ENCODE results near the gene CD81. TPM values are rescaled to one million over a fixed set of nuclear protein-coding genes. Genes with fewer than 3 reads are reported as not detected.

The CD81 gene
- total RNA-seq, 1 donor from 2014 or later, result 377 TPM

GRCh38 chr11:2390725-2391151 is 13.6 kb downstream of the CD81 start:
- DNase-seq, result peak; percentile 82

- DNase-seq, result no peak
Measured at GRCh38 chr11:2391181-2391975, 14.3 kb downstream of the CD81 start.

GRCh38 chr11:2392241-2392959 is 15.3 kb downstream of the CD81 start:
- no peak for DNase-seq

GRCh38 chr11:2393111-2393868 is 16.2 kb downstream of the CD81 start:
- DNase-seq, result no peak

GRCh38 chr11:2393941-2394817 is 17.1 kb downstream of the CD81 start:
- no peak for DNase-seq

- no peak for DNase-seq
Measured at GRCh38 chr11:2394818-2395105, 17.7 kb downstream of the CD81 start.

- DNase-seq, result no peak
Measured at GRCh38 chr11:2395211-2395730, 18.2 kb downstream of the CD81 start.

GRCh38 chr11:2395856-2396255 is 18.7 kb downstream of the CD81 start:
- no peak for DNase-seq

GRCh38 chr11:2396471-2396870 is 19.4 kb downstream of the CD81 start:
- DNase-seq, result no peak

- DNase-seq, result no peak
Measured at GRCh38 chr11:2397005-2397404, 19.9 kb downstream of the CD81 start.

- DNase-seq, result no peak
Measured at GRCh38 chr11:2398664-2399355, 21.7 kb downstream of the CD81 start.

- no peak for DNase-seq
Measured at GRCh38 chr11:2399488-2400068, 22.5 kb downstream of the CD81 start.

GRCh38 chr11:2400069-2400761 is 23.1 kb downstream of the CD81 start, which contains the start of gene TSSC4:
Gene TSSC4, plus strand, starts transcription at chr11:2400750. Its CDS starts 1,884 bp downstream, at chr11:2402634.
- DNase-seq, result peak; percentile 100

GRCh38 chr11:2400762-2401435 is 23.8 kb downstream of the CD81 start:
- no peak for DNase-seq

GRCh38 chr11:2401436-2401984 is 24.4 kb downstream of the CD81 start:
- DNase-seq, result no peak

GRCh38 chr11:2402106-2402505 is 25.0 kb downstream of the CD81 start:
- no peak for DNase-seq

GRCh38 chr11:2402890-2403645 is 26.0 kb downstream of the CD81 start:
- DNase-seq, result no peak

GRCh38 chr11:2404735-2405196 is 27.7 kb downstream of the CD81 start:
- no peak for DNase-seq
